ENCODE results near the gene SSTR3. TPM values are rescaled to one million over a fixed set of nuclear protein-coding genes. Genes with fewer than 3 reads are reported as not detected.

Gene SSTR3
- total and polyA plus RNA-seq, 2 of the 4 experiments (the other 2 are of a cell fraction), result under 0.01 to 0.07 TPM

DNA sequence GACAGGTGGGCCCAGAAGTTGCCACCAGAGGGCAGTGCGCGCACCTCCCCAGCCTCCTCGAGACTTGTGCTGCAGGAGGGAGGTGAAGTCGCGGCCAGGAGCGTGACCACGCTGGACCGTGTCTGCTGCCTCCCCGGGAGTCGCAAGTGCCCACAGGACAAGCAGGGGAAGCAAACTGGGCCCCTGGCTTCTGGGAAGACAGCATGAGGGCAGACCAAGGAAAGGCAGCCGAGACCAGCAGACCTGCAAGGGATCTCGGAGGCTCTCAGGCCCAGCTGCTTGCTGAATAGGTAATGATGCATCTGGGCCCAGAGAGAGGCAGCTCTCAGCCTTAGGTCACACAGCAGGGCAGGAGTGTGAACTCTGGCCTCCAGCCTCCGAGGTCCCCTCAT lies 45.6 kb downstream of the SSTR3 start:
- in situ Hi-C loops (cut with MboI; ENCODE audit: low sequenced_read_pairs) (no loop called here), intact Hi-C loops (cut with micrococcal nuclease) (loop anchor here (1.0 kb wide), 2 partner anchors 32 to 95 kb away; no protein-coding TSS in a partner anchor), dilution Hi-C loops (cut with HindIII; ENCODE audit: low sequenced_read_pairs, unreplicated experiment) (no loop called here)
- Histone ChIP-seq H3K23ac (ENCODE audit: low read depth, low read length) (no peak overlapping the region), H3K56ac (ENCODE audit: extremely low read depth, insufficient read depth, low read length) (no peak overlapping the region), H3K9me1 (ENCODE audit: insufficient read depth, low read length) (no peaks in the 10 kb centered on the region), H4K91ac (ENCODE audit: insufficient read depth, low read depth, low read length) (no peak overlapping the region), H2AFZ (replicated peaks; ENCODE audit: low read length, poor library complexity) (peak overlapping the region; percentile 82), H2BK15ac (ENCODE audit: low read depth, low read length) (no peak overlapping the region), H3K4me2 (ENCODE audit: low read depth, low read length) (no peak overlapping the region; the same call in 1 of the 2 replicates), H3K14ac (replicated peaks; ENCODE audit: low read depth, low read length) (no peak overlapping the region), H3K9ac (ENCODE audit: low read depth, low read length) (no peak overlapping the region), H3K79me1 (ENCODE audit: low read depth in 1 of 2, low read length in 2 of 2) (no peaks in the 10 kb centered on the region), H4K8ac (ENCODE audit: low read depth in 2 of 2, low read length in 2 of 2) (no peak overlapping the region; a peak in 1 of 4 replicates), H3K4me1 (ENCODE audit: control insufficient read depth, insufficient read depth, low read length) (no peaks in the 10 kb centered on the region; the same call in 1 of the 2 replicates), H3K27me3 (ENCODE audit: control insufficient read depth, insufficient read depth, low read length) (peaks cover 22% of the 10 kb centered on the region), H3K4me3 (ENCODE audit: insufficient read depth, low read depth, low read length) (no peak overlapping the region), H4K5ac (ENCODE audit: low read depth, low read length) (no peak overlapping the region), H2BK20ac (ENCODE audit: low read depth, low read length) (no peak overlapping the region), H3K9me3 (ENCODE audit: control insufficient read depth, insufficient read depth, low read length) (peaks cover under 1% of the 10 kb centered on the region; the same call in 1 of the 2 replicates), H2BK5ac (ENCODE audit: low read depth, low read length, poor library complexity, severe bottlenecking) (no peak overlapping the region), H3K36me3 (ENCODE audit: control insufficient read depth, insufficient read depth, low read length) (no peaks in the 10 kb centered on the region), H2AK9ac (replicated peaks; ENCODE audit: low read depth, low read length, poor library complexity) (peak overlapping the region; percentile 31), H3K18ac (ENCODE audit: low read depth, low read length) (no peak overlapping the region), H3K27ac (ENCODE audit: insufficient read depth, low read length) (no peak overlapping the region), H2BK120ac (ENCODE audit: low read depth, low read length) (no peak overlapping the region), H3K4ac (ENCODE audit: low read depth, low read length) (no peak overlapping the region), H4K20me1 (ENCODE audit: insufficient read depth, low read length) (no peaks in the 10 kb centered on the region), H2AK5ac (ENCODE audit: low read depth, low read length) (no peak overlapping the region)
- no TSS peak for BruUV-seq (replicated peaks)
- peak; percentile 96 for ATAC-seq (ENCODE audit: low read depth)
- 0% methylated on average over 6 of the region's 13 CpGs; no CpG with 5 or more reads in 1 of the 2 experiments for WGBS, 2 experiments (ENCODE audit: extremely low coverage in 2 of 2, insufficient read length in 1 of 2)
- TF ChIP-seq SMC3 (IDR thresholded peaks at IDR 0.05; ENCODE audit: low read depth, low read length) (peak; percentile 96), POLR2A (IDR thresholded peaks at IDR 0.05; ENCODE audit: low read depth, low read length) (no peak), MXI1 (IDR thresholded peaks at IDR 0.05; ENCODE audit: borderline replicate concordance, low read depth, low read length) (peak; percentile 23; the same call in 1 of the 2 replicates), RAD21 (IDR thresholded peaks at IDR 0.05; ENCODE audit: low read length) (peak; percentile 83), BHLHE40 (IDR thresholded peaks at IDR 0.05; ENCODE audit: low read depth, low read length) (peak; percentile 18; the same call in 1 of the 2 replicates), NFE2L2 (IDR thresholded peaks at IDR 0.05; ENCODE audit: low read depth, low read length) (no peak)
- TF ChIP-seq, protein P1, sequence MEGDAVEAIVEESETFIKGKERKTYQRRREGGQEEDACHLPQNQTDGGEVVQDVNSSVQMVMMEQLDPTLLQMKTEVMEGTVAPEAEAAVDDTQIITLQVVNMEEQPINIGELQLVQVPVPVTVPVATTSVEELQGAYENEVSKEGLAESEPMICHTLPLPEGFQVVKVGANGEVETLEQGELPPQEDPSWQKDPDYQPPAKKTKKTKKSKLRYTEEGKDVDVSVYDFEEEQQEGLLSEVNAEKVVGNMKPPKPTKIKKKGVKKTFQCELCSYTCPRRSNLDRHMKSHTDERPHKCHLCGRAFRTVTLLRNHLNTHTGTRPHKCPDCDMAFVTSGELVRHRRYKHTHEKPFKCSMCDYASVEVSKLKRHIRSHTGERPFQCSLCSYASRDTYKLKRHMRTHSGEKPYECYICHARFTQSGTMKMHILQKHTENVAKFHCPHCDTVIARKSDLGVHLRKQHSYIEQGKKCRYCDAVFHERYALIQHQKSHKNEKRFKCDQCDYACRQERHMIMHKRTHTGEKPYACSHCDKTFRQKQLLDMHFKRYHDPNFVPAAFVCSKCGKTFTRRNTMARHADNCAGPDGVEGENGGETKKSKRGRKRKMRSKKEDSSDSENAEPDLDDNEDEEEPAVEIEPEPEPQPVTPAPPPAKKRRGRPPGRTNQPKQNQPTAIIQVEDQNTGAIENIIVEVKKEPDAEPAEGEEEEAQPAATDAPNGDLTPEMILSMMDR (conservative IDR thresholded peaks at IDR 0.05; ENCODE audit: low read depth, low read length), result peak; percentile 94
- POLR2A ChIA-PET (ENCODE audit: unreplicated experiment), result no interaction called here
- CTCF ChIA-PET, result interaction anchor here (0.8 to 1.3 kb wide), 2 partner anchors 31 to 33 kb away, joined by 3 to 4 read pairs; no protein-coding TSS in a partner anchor
- peak; percentile 65 for DNase-seq
